ENCODE data around the gene IGFL4. TPM values are rescaled to one million over a fixed set of nuclear protein-coding genes. Genes with fewer than 3 reads are reported as not detected.
A peak's percentile ranks its signal among the peaks of the same experiment; 100 is the strongest.
"Not testable (repeated sequence)": the region's sequence is repeated elsewhere in the genome, so short reads cannot be mapped to it uniquely, and the experiment has no call there.

Gene IGFL4
- total RNA-seq, result not detected
- long read RNA-seq, donor 1, result 0 reads
- long read RNA-seq, donor 2, result 0 reads

- intact Hi-C loops (cut with DNase I), result loop anchor here in 1 of 2 donors (5.0 kb wide), 1 partner anchor 706 kb away; the partner anchor contains the start of genes FKRP and STRN4
- peak; percentile 35 for DNase-seq (ENCODE audit: low spot score)
These were observed at the start of gene IGFL4 for GRCh38 chr19:46040952-46041500. Gene IGFL4, minus strand, starts transcription at chr19:46041002. Its CDS starts 40 bp downstream, at chr19:46040962.

- DNase-seq (ENCODE audit: low spot score), result no peak
- intact Hi-C loops (cut with DNase I), result no loop called here
These were observed 49.6 kb upstream of the IGFL4 start for GRCh38 chr19:46090444-46090843.

- intact Hi-C loops (cut with DNase I), result no loop called here
- DNase-seq (ENCODE audit: low spot score), result no peak
These were observed 48.6 kb upstream of the IGFL4 start for GRCh38 chr19:46089432-46089831.

- DNase-seq (ENCODE audit: low spot score), result no peak
- intact Hi-C loops (cut with DNase I), result no loop called here
These were observed 47.3 kb upstream of the IGFL4 start for GRCh38 chr19:46088101-46088500.

- intact Hi-C loops (cut with DNase I), result no loop called here
- no peak for DNase-seq (ENCODE audit: low spot score)
These were observed 45.1 kb upstream of the IGFL4 start for GRCh38 chr19:46085888-46086287.

DNA sequence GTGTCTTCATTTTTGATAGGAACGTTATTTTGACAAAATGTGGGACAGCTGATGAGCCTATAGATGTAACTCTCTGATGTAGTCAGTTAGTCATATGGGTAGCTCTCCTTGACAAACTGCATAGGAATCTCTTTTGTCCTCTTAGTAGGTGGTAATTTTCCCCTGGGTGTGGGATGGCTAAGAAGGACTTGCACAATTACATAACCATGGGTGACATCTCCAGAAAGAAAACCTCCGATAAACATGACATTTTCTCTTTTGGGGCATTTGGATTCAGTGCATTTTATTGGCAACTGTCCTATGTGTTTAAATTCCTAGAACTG, 41.9 kb upstream of the IGFL4 start:
- DNase-seq (ENCODE audit: low spot score), result no peak
- intact Hi-C loops (cut with DNase I), result loop anchor here in 1 of 2 donors (5.0 kb wide), 1 partner anchor 185 kb away; no protein-coding TSS in a partner anchor

DNA sequence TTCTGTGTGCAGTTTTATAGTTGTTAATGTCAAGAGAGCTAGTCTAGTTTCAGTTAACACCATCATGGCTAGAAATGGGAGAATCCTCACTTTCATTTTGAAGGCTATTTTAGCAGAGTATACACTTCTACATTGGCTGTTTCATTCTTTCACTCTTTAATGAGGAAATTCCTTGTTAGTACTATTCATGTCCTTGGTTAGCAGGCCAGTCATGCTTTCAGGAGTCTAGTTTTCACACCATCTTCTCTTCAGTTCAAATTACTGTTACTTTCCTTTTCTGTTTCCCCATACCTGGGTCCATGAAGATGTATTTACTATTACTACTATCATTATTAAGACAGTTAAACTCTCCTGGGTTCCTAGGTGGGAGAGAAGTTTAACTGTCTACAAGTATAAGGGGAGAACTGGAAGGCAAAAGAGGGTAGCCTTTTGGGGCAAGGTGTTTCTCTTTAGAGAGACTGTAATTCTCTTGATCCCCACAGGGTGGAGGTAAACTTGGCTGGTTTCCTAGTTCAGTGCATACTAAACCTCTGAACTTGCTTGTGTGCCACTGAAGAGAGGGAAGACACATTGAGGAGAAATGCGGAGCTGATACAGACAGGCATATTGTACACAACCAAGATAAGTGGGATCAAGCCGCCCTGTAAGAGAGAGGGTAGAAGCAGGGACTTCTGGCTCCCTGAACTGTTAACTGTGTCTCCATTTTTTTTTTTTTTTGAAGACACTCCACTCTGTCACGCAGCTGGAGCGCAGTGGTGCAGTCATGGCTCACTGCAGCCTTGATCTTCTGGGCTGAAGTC, 41.3 kb upstream of the IGFL4 start:
- no peak for DNase-seq (ENCODE audit: low spot score)
- intact Hi-C loops (cut with DNase I), result loop anchor here in 1 of 2 donors (5.0 kb wide), 1 partner anchor 185 kb away; no protein-coding TSS in a partner anchor

GRCh38 chr19:46080561-46080960, 39.8 kb upstream of the IGFL4 start:
- DNase-seq (ENCODE audit: low spot score), result no peak
- intact Hi-C loops (cut with DNase I), result loop anchor here in 1 of 2 donors (5.0 kb wide), 1 partner anchor 187 kb away; no protein-coding TSS in a partner anchor

GRCh38 chr19:46079576-46079975, 38.8 kb upstream of the IGFL4 start:
- intact Hi-C loops (cut with DNase I), result loop anchor here in 1 of 2 donors (5.0 kb wide), 1 partner anchor 183 kb away; no protein-coding TSS in a partner anchor
- DNase-seq (ENCODE audit: low spot score), result no peak

- DNase-seq (ENCODE audit: low spot score), result not testable (repeated sequence)
- intact Hi-C loops (cut with DNase I), result loop anchor here in 1 of 2 donors (5.0 kb wide), 1 partner anchor 184 kb away; no protein-coding TSS in a partner anchor
These were observed 38.0 kb upstream of the IGFL4 start for GRCh38 chr19:46078573-46079332.

DNA sequence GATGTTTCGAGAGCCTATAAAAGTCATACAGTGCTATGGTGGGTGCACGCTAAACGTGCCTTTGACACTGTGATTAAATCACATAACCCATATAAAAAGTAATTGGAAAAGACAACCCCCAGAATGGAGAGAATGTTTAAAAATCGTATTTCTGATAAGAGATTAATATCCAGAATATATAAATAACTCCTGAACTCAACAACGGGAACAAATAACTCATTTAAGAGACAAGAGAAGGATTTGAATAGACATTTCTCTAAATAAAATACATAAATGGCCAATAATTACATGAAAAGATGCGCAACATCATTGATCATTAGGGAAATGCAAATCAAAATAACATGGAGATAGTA, 37.0 kb upstream of the IGFL4 start:
- intact Hi-C loops (cut with DNase I), result loop anchor here in 1 of 2 donors (5.0 kb wide), 1 partner anchor 185 kb away; no protein-coding TSS in a partner anchor
- DNase-seq (ENCODE audit: low spot score), result no peak

DNA sequence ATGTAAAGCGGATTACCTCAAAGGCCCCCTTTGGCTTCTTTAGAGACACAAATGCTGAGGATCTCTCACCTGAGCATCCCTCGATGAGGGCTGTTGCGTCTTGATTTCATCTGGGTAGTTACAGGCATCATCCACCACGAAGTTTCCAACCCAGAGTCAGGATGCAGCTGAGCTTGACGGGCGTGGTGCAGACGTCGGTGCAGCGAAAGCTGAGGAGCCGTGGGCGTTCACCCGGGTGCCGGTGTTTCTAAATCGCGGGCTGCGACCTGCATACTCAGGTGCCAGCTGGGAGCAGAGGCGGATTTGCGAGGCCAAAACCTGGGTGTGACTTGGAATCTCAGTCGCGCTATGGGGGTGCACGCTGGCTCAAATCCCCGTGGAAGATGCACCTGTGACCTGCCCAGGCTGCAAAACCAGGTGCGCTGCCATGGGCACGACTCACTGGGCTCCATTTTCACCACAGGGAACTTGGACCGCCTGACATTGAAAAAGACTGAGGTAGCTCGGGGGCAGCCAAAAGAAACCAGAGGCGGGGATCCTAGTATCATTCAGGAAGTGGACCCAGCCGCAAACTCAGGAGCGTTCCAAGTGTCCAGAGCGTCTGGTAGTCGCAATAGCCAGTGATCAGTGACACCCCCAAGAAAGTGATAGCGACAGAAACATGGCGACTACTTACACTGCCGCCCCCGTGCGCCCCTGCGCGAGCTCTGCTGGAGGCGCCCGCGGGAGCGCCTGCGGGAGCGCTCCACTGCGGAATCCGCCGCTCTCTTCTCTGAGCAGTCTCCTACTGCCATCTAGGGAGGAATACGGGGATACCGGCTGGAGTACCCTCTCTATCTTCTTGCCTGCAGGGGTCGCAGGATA, 36.4 kb upstream of the IGFL4 start:
- DNase-seq (ENCODE audit: low spot score), result no peak
- intact Hi-C loops (cut with DNase I), result loop anchor here in 1 of 2 donors (5.0 kb wide), 1 partner anchor 185 kb away; no protein-coding TSS in a partner anchor

- no peak for DNase-seq (ENCODE audit: low spot score)
- intact Hi-C loops (cut with DNase I), result loop anchor here in 1 of 2 donors (5.0 kb wide), 1 partner anchor 186 kb away; no protein-coding TSS in a partner anchor
These were observed 35.5 kb upstream of the IGFL4 start for GRCh38 chr19:46076031-46076880.

GRCh38 chr19:46073268-46073922, 32.6 kb upstream of the IGFL4 start:
- DNase-seq (ENCODE audit: low spot score), result no peak
- intact Hi-C loops (cut with DNase I), result no loop called here

DNA sequence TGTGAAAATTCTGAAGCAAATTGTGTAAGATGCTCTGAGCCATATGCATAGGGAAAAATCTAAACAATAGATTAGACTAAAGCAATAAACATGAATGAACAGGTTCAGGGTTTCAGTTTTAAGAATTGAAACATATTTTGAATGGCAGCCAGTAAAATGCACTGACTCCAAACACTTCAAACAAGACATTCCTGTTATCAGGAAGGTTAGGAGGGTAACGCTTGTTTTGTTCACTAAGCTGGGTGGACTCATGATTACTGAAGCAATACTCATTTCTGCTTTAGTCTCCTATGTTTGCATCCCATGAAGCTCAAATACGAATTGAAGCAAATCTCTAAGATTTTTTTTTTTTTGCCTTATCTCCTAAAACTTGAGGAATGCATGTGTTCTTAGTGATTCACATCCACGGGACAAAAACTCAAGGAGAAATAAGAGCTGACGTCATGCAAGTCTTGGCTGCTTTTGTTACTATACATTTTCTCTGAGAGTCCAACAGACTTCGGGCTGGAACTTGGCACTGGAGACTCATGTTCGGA, 29.1 kb upstream of the IGFL4 start:
- DNase-seq (ENCODE audit: low spot score), result no peak
- intact Hi-C loops (cut with DNase I), result no loop called here

DNA sequence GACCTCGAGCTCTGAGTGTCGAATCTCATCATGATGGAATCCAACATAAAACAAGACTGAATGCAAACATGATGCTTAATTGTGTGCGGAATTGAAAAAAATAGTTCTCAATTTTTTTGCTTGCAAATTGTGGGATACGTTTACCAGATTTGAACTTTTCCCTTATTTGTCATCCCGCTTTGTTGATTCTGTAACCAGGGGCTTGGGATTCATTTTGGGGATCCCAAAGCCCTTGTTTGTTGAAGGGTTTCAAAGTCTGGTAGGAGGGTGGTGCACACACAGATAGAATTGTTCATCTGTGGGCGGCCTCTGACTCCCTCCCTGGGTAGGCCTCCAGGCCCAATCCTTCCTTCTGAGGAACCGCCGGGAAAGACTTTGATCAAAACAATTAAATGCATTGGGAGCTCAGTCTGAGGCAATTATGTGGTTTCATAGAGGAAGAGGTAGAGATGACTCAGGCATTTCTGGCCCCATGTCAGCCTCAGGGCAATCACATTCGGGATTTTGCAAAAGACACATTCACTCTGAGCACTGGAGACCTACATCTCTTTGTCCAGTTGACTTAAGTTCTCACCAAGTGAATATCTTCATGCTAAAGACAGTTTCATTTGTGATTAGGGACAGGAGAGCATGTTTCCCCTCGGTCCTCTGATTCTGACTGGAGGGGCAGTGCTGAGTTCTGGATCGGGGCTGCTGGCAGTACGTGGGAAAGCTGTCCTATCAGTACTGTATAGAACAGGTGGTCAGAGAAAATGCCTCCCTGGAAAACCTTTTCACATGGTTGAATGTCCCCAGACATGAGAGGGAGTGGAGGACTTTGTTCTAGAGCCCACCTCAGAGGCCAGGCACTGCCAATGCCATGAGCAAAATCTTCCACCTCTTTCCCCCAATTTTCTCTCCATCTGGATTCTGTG, 27.8 kb upstream of the IGFL4 start:
- intact Hi-C loops (cut with DNase I), result no loop called here
- DNase-seq (ENCODE audit: low spot score), result no peak

Measured in posterior vena cava (tissue), 2 donors.